SU-DHL-6 (cell line): ENCODE measurements around the gene PHKA1.

Experiments
- EZH2phosphoT487 ChIP-seq: fragments of 200-600 bp; sonication (generic), shearing (Covaris generic); conservative IDR thresholded peaks from 2 replicates; pipeline ENCODE4 v1.6.1; 2018; ENCODE audit warnings: mild to moderate bottlenecking, antibody characterized with exemption, low read length, moderate library complexity, mixed read lengths
- TF ChIP-seq, protein P1 (sequence below): fragments of 200-600 bp; sonication (generic); IDR thresholded peaks from one replicate; pipeline ENCODE4 v1.5.1; 2017; ENCODE audit warnings: antibody characterized with exemption, mild to moderate bottlenecking, low read length, moderate library complexity; ENCODE audit not compliant: insufficient read depth, poor library complexity, severe bottlenecking

DNA sequence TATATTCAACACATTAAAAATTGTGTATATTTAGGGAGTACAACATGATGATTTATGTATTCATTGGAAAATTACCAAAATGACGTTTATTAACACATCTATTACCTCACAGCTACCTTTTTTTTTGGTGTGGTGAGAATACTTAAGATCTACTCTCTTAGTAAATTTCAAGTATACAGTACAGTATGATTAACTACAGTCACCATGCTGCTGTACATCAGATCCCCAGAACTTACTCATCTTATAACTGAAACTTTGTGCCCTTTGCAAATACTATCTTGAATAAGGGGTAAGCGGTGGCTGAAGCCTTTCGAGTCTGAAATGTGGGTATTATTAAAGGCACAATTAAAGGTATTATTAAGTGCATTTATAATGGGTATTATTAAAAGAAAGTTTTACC lies 976 bp downstream of the PHKA1 start:
- TF ChIP-seq, protein P1, sequence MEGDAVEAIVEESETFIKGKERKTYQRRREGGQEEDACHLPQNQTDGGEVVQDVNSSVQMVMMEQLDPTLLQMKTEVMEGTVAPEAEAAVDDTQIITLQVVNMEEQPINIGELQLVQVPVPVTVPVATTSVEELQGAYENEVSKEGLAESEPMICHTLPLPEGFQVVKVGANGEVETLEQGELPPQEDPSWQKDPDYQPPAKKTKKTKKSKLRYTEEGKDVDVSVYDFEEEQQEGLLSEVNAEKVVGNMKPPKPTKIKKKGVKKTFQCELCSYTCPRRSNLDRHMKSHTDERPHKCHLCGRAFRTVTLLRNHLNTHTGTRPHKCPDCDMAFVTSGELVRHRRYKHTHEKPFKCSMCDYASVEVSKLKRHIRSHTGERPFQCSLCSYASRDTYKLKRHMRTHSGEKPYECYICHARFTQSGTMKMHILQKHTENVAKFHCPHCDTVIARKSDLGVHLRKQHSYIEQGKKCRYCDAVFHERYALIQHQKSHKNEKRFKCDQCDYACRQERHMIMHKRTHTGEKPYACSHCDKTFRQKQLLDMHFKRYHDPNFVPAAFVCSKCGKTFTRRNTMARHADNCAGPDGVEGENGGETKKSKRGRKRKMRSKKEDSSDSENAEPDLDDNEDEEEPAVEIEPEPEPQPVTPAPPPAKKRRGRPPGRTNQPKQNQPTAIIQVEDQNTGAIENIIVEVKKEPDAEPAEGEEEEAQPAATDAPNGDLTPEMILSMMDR: no peak
- TF ChIP-seq EZH2phosphoT487: no peak
